HG03575 (cell line): ENCODE data around the gene ASIP.

Source experiments
- ATAC-seq: cut with Tn5 transposase; IDR thresholded peaks from one replicate; pipeline ENCODE4 v1.9.1; 2021; ENCODE audit not compliant: unreplicated experiment, insufficient number of reproducible peaks, low FRiP score; ENCODE audit errors: extremely low read depth

Gene ASIP

GRCh38 chr20:34302312-34302722 lies 61.1 kb downstream of the ASIP start:
- ATAC-seq, result no peak

GRCh38 chr20:34302723-34303533 lies 61.7 kb downstream of the ASIP start, which contains the start of gene AHCY:
AHCY (minus strand) TSS chr20:34303355; CDS start chr20:34303270, 85 bp downstream.
- peak; percentile 68 for ATAC-seq

GRCh38 chr20:34305333-34306230 lies 64.4 kb downstream of the ASIP start:
- ATAC-seq, result no peak

- no peak for ATAC-seq
Measured at GRCh38 chr20:34309691-34310090, 68.5 kb downstream of the ASIP start.

- ATAC-seq, result no peak
Measured at GRCh38 chr20:34310481-34311117, 69.4 kb downstream of the ASIP start.

- no peak for ATAC-seq
Measured at GRCh38 chr20:34311118-34312023, 70.1 kb downstream of the ASIP start.

- ATAC-seq, result no peak
Measured at GRCh38 chr20:34312024-34312460, 70.8 kb downstream of the ASIP start.

- no peak for ATAC-seq
Measured at GRCh38 chr20:34312544-34313217, 71.5 kb downstream of the ASIP start.

- ATAC-seq, result no peak
Measured at GRCh38 chr20:34315236-34315635, 74.0 kb downstream of the ASIP start.

- ATAC-seq, result no peak
Measured at GRCh38 chr20:34316196-34316814, 75.1 kb downstream of the ASIP start.
